SK-N-SH (cell line): ENCODE measurements around the gene DQX1. TPM values are rescaled to one million over a fixed set of nuclear protein-coding genes. Genes with fewer than 3 reads are reported as not detected.
A peak's percentile ranks its signal among the peaks of the same experiment; 100 is the strongest.

Source experiments
- CTCF ChIA-PET: fragments of 300-600, 350-600 bp; formaldehyde crosslinking; extraction: SDS; loops from one replicate; lab custom pipeline; 2021; lab: Yijun Ruan, JAX
- POLR2A ChIA-PET: fragments of 350-600 bp; sonication (Branson Sonifier 250); formaldehyde crosslinking; extraction: SDS; loops from one replicate; lab custom pipeline; 2020; ENCODE audit warnings: antibody characterized with exemption, inconsistent platforms; lab: Yijun Ruan, JAX
- DNase-seq: peaks from one replicate; pipeline ENCODE4 v3.0.0; 2012
- H2AFZ ChIP-seq: fragments of 200-600 bp; sonication (generic); 2 replicates; pipeline ENCODE4 v1.8.1; 2016; ENCODE audit warnings: antibody characterized with exemption, mild to moderate bottlenecking, low read depth
- H3F3A ChIP-seq: fragments of 200-600 bp; sonication (generic); replicated peaks from 2 replicates; pipeline ENCODE3; 2016; ENCODE audit warnings: antibody characterized with exemption, mild to moderate bottlenecking; ENCODE audit not compliant: insufficient read depth
- H3K27ac ChIP-seq, 2 experiments: fragments of 200-500 bp in 1 of 2; fragments of 200-600 bp in 1 of 2; sonication (Bioruptor generic) in 1 of 2; sonication (generic), shearing (Covaris generic) in 1 of 2; 2 replicates each; pipeline versions ENCODE4 v1.5.1 to v1.6.1; 2014 to 2016; ENCODE audit warnings: low read depth in 2 of 2, inconsistent platforms in 1 of 2, low read length in 1 of 2, mild to moderate bottlenecking in 1 of 2, mixed read lengths in 1 of 2
- H3K27me3 ChIP-seq: fragments of 200-600 bp; sonication (generic), shearing (Covaris generic); 2 replicates; pipeline ENCODE4 v1.6.1; 2016; ENCODE audit warnings: mixed run types; ENCODE audit not compliant: insufficient read depth
- H3K36me3 ChIP-seq, 2 experiments: fragments of 200-500 bp in 1 of 2; fragments of 200-600 bp in 1 of 2; sonication (Bioruptor generic) in 1 of 2; sonication (generic) in 1 of 2; replicated peaks in 1 of 2; 2 replicates each; pipeline versions ENCODE3 to v1.5.1; 2014 to 2016; ENCODE audit warnings: low read length in 1 of 2, mild to moderate bottlenecking in 1 of 2; ENCODE audit not compliant: insufficient read depth in 2 of 2, control insufficient read depth in 1 of 2
- H3K4me1 ChIP-seq, 2 experiments: fragments of 200-500 bp in 1 of 2; fragments of 200-600 bp in 1 of 2; sonication (Bioruptor generic) in 1 of 2; sonication (generic), shearing (Covaris generic) in 1 of 2; 2 replicates each; pipeline versions ENCODE4 v1.5.1 to v1.6.1; 2014 to 2016; ENCODE audit warnings: low read depth in 1 of 2, low read length in 1 of 2, mixed run types in 1 of 2; ENCODE audit not compliant: insufficient read depth in 2 of 2, control insufficient read depth in 1 of 2
- H3K4me2 ChIP-seq: fragments of 200-600 bp; sonication (generic), shearing (Covaris generic); 2 replicates; pipeline ENCODE4 v1.6.1; 2017; ENCODE audit warnings: mixed run types
- H3K4me3 ChIP-seq, 2 experiments: fragments of 200-500 bp in 1 of 2; fragments of 200-600 bp in 1 of 2; sonication (Bioruptor generic) in 1 of 2; sonication (generic), shearing (Covaris generic) in 1 of 2; 2 replicates each; pipeline versions ENCODE4 v1.5.1 to v1.8.1; 2014 to 2016; ENCODE audit warnings: low read depth in 2 of 2, inconsistent platforms in 1 of 2, low read length in 1 of 2, mild to moderate bottlenecking in 1 of 2, mixed read lengths in 1 of 2, moderate library complexity in 1 of 2
- H3K79me2 ChIP-seq: fragments of 200-600 bp; sonication (generic); 2 replicates; pipeline ENCODE4 v1.8.1; 2017; ENCODE audit warnings: mild to moderate bottlenecking; ENCODE audit not compliant: insufficient read depth
- H3K9ac ChIP-seq: fragments of 200-600 bp; sonication (generic); 2 replicates; pipeline ENCODE4 v1.6.1; 2017; ENCODE audit warnings: mixed run types
- H3K9me2 ChIP-seq: fragments of 200-600 bp; sonication (generic); 2 replicates; pipeline ENCODE4 v1.6.1; 2017; ENCODE audit warnings: mixed run types
- H3K9me3 ChIP-seq: fragments of 200-600 bp; sonication (generic); 2 replicates; pipeline ENCODE4 v1.6.1; 2017; ENCODE audit warnings: mixed run types, mild to moderate bottlenecking, moderate library complexity
- H4K20me1 ChIP-seq: fragments of 200-600 bp; sonication (generic); 2 replicates; pipeline ENCODE4 v1.6.1; 2017; ENCODE audit warnings: mild to moderate bottlenecking, mixed run types; ENCODE audit not compliant: insufficient read depth
- CHD2 ChIP-seq: fragments of 150-350 bp; IDR thresholded peaks from 2 replicates; pipeline ENCODE4 v1.6.1; 2018; ENCODE audit warnings: low read length; ENCODE audit not compliant: partially characterized antibody
- CTCF ChIP-seq: fragments of 200-600 bp; sonication (generic); IDR thresholded peaks from 2 replicates; pipeline ENCODE4 v1.6.1; 2017; ENCODE audit warnings: antibody characterized with exemption, mild to moderate bottlenecking, moderate library complexity
- GABPA ChIP-seq: IDR thresholded peaks from 2 replicates; pipeline ENCODE4 v1.4.0; 2012; ENCODE audit warnings: low read depth, mild to moderate bottlenecking
- GATA2 ChIP-seq: sonication (generic); formaldehyde crosslinking; IDR thresholded peaks from 2 replicates; pipeline ENCODE4 v1.5.0; 2020; ENCODE audit warnings: mild to moderate bottlenecking, missing genetic modification reagents
- IRF3 ChIP-seq: fragments of 150-350 bp; IDR thresholded peaks from 2 replicates; pipeline ENCODE4 v1.6.1; 2016; ENCODE audit warnings: mild to moderate bottlenecking, low read depth, low read length
- MAX ChIP-seq: IDR thresholded peaks from 2 replicates; pipeline ENCODE4 v1.4.0; 2012; ENCODE audit warnings: low read depth
- MEF2A ChIP-seq: IDR thresholded peaks from 2 replicates; pipeline ENCODE4 v1.4.0; 2012; ENCODE audit warnings: low read depth, borderline replicate concordance
- MXI1 ChIP-seq: IDR thresholded peaks from 2 replicates; pipeline ENCODE4 v1.6.1; 2012; ENCODE audit warnings: mild to moderate bottlenecking, low read depth, low read length, improper control_type of control experiment
- NFIC ChIP-seq: IDR thresholded peaks from 2 replicates; pipeline ENCODE4 v1.4.0; 2012; ENCODE audit warnings: borderline replicate concordance
- PBX3 ChIP-seq: IDR thresholded peaks from 2 replicates; pipeline ENCODE4; 2012
- POLR2AphosphoS5 ChIP-seq: IDR thresholded peaks from 2 replicates; pipeline ENCODE4 v1.6.1; 2012; ENCODE audit warnings: low read depth, low read length
- RFX5 ChIP-seq: IDR thresholded peaks from 2 replicates; pipeline ENCODE4 v1.6.1; 2012; ENCODE audit warnings: mild to moderate bottlenecking, improper control_type of control experiment, low read length
- RXRA ChIP-seq: IDR thresholded peaks from 2 replicates; pipeline ENCODE4 v1.4.0; 2012; ENCODE audit warnings: low read depth, mild to moderate bottlenecking, borderline replicate concordance
- TAF1 ChIP-seq: IDR thresholded peaks from 2 replicates; pipeline ENCODE4 v1.6.1; 2012; ENCODE audit warnings: low read depth, mild to moderate bottlenecking, low read length, moderate library complexity, borderline replicate concordance
- TCF12 ChIP-seq: IDR thresholded peaks from 2 replicates; pipeline ENCODE4 v1.4.0; 2012
- ZBTB33 ChIP-seq: IDR thresholded peaks from 2 replicates; pipeline ENCODE4 v1.4.0; 2012; ENCODE audit warnings: low read depth, borderline replicate concordance
- WGBS: methylation state at CpG from one replicate; pipeline ENCODE4 v1.1.6; 2017; ENCODE audit warnings: low lambda C conversion rate; 5-methylcytosine and 5-hydroxymethylcytosine counted together
- polyA plus RNA-seq, 3 experiments: library from polyadenylated mRNA; depleted of rRNA; stranded (reverse); fragments of >200 nt; gene quantifications; 2 replicates each; pipeline ENCODE4 v1.2.3, GENCODE V29; 2012

Gene DQX1
- polyA plus RNA-seq, 1 of the 3 experiments (the other 2 are of a cell fraction), result 1.6 TPM

- TF ChIP-seq TAF1 (0 out of 2 replicates have a peak, but pooled peaks have one; percentile 44), GATA2 (no peak)
- TF ChIP-seq, all 33 proteins: peak for 8
These were observed 11.4 kb downstream of the DQX1 start, which contains the start of gene TLX2 (continued) for GRCh38 chr2:74514368-74515270.

GRCh38 chr2:74513605-74514367, 12.2 kb downstream of the DQX1 start:
- Histone ChIP-seq H3K27ac (peak overlapping the region; percentile 53 to 95; a peak in 3 of 4 replicates), H3K9ac (peak overlapping the region; percentile 71), H4K20me1 (no peaks in the 10 kb centered on the region), H3K79me2 (peaks cover 23% of the 10 kb centered on the region; the same call in 1 of the 2 replicates), H3K4me2 (peak overlapping the region; percentile 99), H3K9me2 (no peaks in the 10 kb centered on the region), H2AFZ (peak overlapping the region; percentile 90), H3K4me3 (peak overlapping the region; percentile 68 to 90), H3K36me3 (peaks cover 4% of the 10 kb centered on the region in 2 experiments), H3K9me3 (no peaks in the 10 kb centered on the region), H3K27me3 (no peaks in the 10 kb centered on the region), H3K4me1 (peaks cover 9 to 19% of the 10 kb centered on the region in 2 experiments; a peak in 2 of 4 replicates), H3F3A (peaks cover 23% of the 10 kb centered on the region)
- TF ChIP-seq RXRA, result no peak
- TF ChIP-seq MAX, result peak; percentile 9; the same call in 1 of the 2 replicates
- 0 out of 2 replicates have a peak, but pooled peaks have one; percentile 5 for TF ChIP-seq TCF12
- TF ChIP-seq GATA2, result no peak
- TF ChIP-seq CHD2, result no peak
- no peak for TF ChIP-seq IRF3
- TF ChIP-seq ZBTB33, result no peak
- TF ChIP-seq RFX5, result no peak
- no peak for TF ChIP-seq PBX3
- no peak for TF ChIP-seq MXI1
- peak; percentile 14; the same call in 1 of the 2 replicates for TF ChIP-seq NFIC
- no peak for TF ChIP-seq CTCF
- TF ChIP-seq MEF2A, result no peak
- TF ChIP-seq GABPA, result no peak
- no peak; the same call in 1 of the 2 replicates for TF ChIP-seq POLR2AphosphoS5
- no peak for DNase-seq
- ChIA-PET CTCF (interaction anchor here (0.9 to 3.1 kb wide), 10 partner anchors 10 to 75 kb away, joined by 3 to 14 read pairs (median 8); partner anchors contain the start of genes AUP1, CCDC142, DQX1 and HTRA2), POLR2A (interaction anchor here (0.7 to 1.9 kb wide), 15 partner anchors 9 to 74 kb away, joined by 3 to 7 read pairs (median 4); partner anchors contain the start of genes AUP1, CCDC142, DQX1 and HTRA2)
- 8% methylated on average over 34 of the region's 52 CpGs for WGBS
